Measurements from ENCODE around the gene NKD1. TPM values are rescaled to one million over a fixed set of nuclear protein-coding genes. Genes with fewer than 3 reads are reported as not detected.

The NKD1 gene
- total and polyA plus RNA-seq, 2 donors from 2014 or later: 1.1 to 9.9 TPM

DNA sequence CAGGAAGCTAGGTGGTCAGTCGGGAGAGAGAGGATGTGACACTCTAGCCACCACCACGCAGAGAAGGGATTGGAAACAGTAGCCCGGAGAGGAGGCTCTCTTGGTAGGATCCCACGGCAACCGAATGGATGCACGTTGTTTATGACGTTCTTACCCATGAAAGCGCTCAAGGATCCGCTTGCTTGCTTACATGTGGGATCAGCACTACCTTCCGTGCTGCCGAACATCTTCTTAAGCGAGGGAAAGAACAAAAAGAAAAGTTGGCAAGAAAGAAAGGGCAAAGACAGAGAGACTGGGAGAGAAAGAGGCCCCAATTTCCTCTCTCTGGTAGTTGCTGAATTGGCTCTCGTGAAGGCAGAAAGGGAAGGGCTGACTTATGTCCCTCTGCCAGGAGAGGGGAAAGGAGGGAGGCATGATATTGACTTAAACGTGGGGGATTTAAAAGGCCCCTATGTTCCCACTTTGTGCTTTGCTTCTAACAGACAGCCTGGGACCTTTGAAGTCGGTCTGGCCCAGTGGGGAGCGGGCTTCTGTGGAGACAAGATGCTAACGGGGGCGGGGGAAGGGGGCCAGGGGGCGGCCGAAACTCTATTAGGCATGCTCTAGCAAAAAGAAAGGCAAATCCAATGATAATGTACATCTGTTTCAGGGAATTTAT lies 97.5 kb downstream of the NKD1 start:
- peak in 3 of 5 donors; percentile 40 to 82 (median 48) for DNase-seq
- no peak overlapping the region for H3K9ac ChIP-seq (ENCODE audit: low read length in 3 of 3)
- intact Hi-C loops (cut with DNase I): no loop called here
- no peak for TF ChIP-seq CTCF (IDR thresholded peaks at IDR 0.05; ENCODE audit: borderline replicate concordance, extremely low read depth, insufficient read depth)
- no peaks in the 10 kb centered on the region for H3K4me1 ChIP-seq (ENCODE audit: control insufficient read depth in 2 of 3, insufficient read depth in 2 of 3, low read depth in 1 of 3, low read length in 3 of 3)
- no peak overlapping the region for H3K4me3 ChIP-seq (ENCODE audit: low read length in 3 of 3)
- H3K27me3 ChIP-seq (ENCODE audit: control insufficient read depth, insufficient read depth, low read length): no peaks in the 10 kb centered on the region
- peaks cover 0 to 2% (median 0%) of the 10 kb centered on the region in 3 donors for H3K9me3 ChIP-seq (ENCODE audit: control insufficient read depth in 2 of 3, insufficient read depth in 1 of 3, low read length in 3 of 3)
- FAIRE-seq: no peak
- no peaks in the 10 kb centered on the region for H3K36me3 ChIP-seq (ENCODE audit: control insufficient read depth in 2 of 3, insufficient read depth in 3 of 3, low read length in 3 of 3)
- no peak overlapping the region for H3K27ac ChIP-seq (ENCODE audit: low read depth in 2 of 2, low read length in 2 of 2)

GRCh38 chr16:50646345-50646744 lies 98.1 kb downstream of the NKD1 start:
- FAIRE-seq (no peak), DNase-seq (no peak)
- Histone ChIP-seq H3K27ac (ENCODE audit: low read depth in 2 of 2, low read length in 2 of 2) (no peak overlapping the region), H3K4me1 (ENCODE audit: control insufficient read depth in 2 of 3, insufficient read depth in 2 of 3, low read depth in 1 of 3, low read length in 3 of 3) (no peaks in the 10 kb centered on the region), H3K9me3 (ENCODE audit: control insufficient read depth in 2 of 3, insufficient read depth in 1 of 3, low read length in 3 of 3) (peaks cover 0 to 2% (median 0%) of the 10 kb centered on the region in 3 donors), H3K36me3 (ENCODE audit: control insufficient read depth in 2 of 3, insufficient read depth in 3 of 3, low read length in 3 of 3) (no peaks in the 10 kb centered on the region), H3K27me3 (ENCODE audit: control insufficient read depth, insufficient read depth, low read length) (no peaks in the 10 kb centered on the region), H3K9ac (ENCODE audit: low read length in 3 of 3) (no peak overlapping the region), H3K4me3 (ENCODE audit: low read length in 3 of 3) (no peak overlapping the region)
- intact Hi-C loops (cut with DNase I): no loop called here
- TF ChIP-seq CTCF (IDR thresholded peaks at IDR 0.05; ENCODE audit: borderline replicate concordance, extremely low read depth, insufficient read depth): no peak

DNA sequence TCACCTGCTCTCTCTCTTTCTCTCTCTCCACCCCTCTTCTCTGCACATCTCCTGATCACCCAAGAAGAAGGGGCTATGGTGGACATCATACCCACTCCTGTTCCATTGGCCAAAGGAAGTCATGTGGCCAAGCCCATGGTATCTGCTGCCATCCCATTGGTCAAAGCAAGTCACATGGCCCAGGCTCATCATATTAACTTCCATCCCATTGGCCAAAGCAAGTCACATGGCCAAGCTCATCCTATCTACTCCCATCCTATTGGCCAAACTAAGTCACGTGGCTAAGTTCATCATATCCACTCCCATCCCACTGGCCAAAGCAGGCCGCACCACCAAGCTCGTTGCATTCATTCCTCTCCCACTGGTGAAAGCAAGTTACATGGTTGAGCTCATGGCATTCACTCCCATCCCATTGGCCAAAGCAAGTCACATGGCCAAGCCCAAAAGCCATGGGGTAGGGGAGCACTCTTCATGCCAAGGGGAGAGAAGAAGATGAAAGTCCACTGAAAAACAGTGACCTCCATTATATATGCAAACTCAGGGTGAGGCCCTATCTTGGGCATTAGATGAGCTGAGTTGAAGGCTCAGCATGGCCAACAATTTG lies 103.7 kb downstream of the NKD1 start:
- peaks cover 0 to 2% (median 0%) of the 10 kb centered on the region in 3 donors for H3K9me3 ChIP-seq (ENCODE audit: control insufficient read depth in 2 of 3, insufficient read depth in 1 of 3, low read length in 3 of 3)
- no peaks in the 10 kb centered on the region for H3K27me3 ChIP-seq (ENCODE audit: control insufficient read depth, insufficient read depth, low read length)
- intact Hi-C loops (cut with DNase I): no loop called here
- no peak overlapping the region for H3K9ac ChIP-seq (ENCODE audit: low read length in 3 of 3)
- DNase-seq (no peak), FAIRE-seq (no peak)
- no peaks in the 10 kb centered on the region for H3K4me1 ChIP-seq (ENCODE audit: control insufficient read depth in 2 of 3, insufficient read depth in 2 of 3, low read depth in 1 of 3, low read length in 3 of 3)
- H3K36me3 ChIP-seq (ENCODE audit: control insufficient read depth in 2 of 3, insufficient read depth in 3 of 3, low read length in 3 of 3): no peaks in the 10 kb centered on the region
- no peak overlapping the region for H3K27ac ChIP-seq (ENCODE audit: low read depth in 2 of 2, low read length in 2 of 2)
- H3K4me3 ChIP-seq (ENCODE audit: low read length in 3 of 3): no peak overlapping the region
- no peak for TF ChIP-seq CTCF (IDR thresholded peaks at IDR 0.05; ENCODE audit: borderline replicate concordance, extremely low read depth, insufficient read depth)

Measured in kidney (tissue), 14 donors.